OCI-LY7 (cell line): ENCODE measurements around the gene TOX3. TPM values are rescaled to one million over a fixed set of nuclear protein-coding genes. Genes with fewer than 3 reads are reported as not detected.

ENCODE experiments used
- BruUV-seq: library from RNA; stranded (reverse); fragments of 400-500 nt; replicated peaks from 2 replicates; lab custom pipeline; 2021; lab: Mats Ljungman, UMichigan
- CTCF ChIA-PET: fragments of 300-600 bp; sonication (Branson Sonifier 250); formaldehyde crosslinking; loops from one replicate; lab custom pipeline; 2022; ENCODE audit warnings: antibody characterized with exemption; ENCODE audit not compliant: unreplicated experiment; lab: Charles Lee
- POLR2A ChIA-PET: fragments of 300-600 bp; sonication (Branson Sonifier 250); formaldehyde crosslinking; loops from one replicate; lab custom pipeline; 2022; ENCODE audit warnings: antibody characterized with exemption; lab: Charles Lee
- DNase-seq: peaks from one replicate; pipeline ENCODE4 v3.0.0-alpha.2; 2015; ENCODE audit warnings: low spot score
- H2AFZ ChIP-seq: fragments of 200-600 bp; sonication (generic), shearing (Covaris generic); 2 replicates; pipeline ENCODE4 v1.6.1; 2014; ENCODE audit warnings: mild to moderate bottlenecking, antibody characterized with exemption, low read length, moderate library complexity
- H3K27ac ChIP-seq: fragments of 200-600 bp; sonication (generic); 2 replicates; pipeline ENCODE4 v1.5.1; 2014; ENCODE audit warnings: mixed run types, low read depth, mild to moderate bottlenecking, moderate library complexity, low read length, inconsistent platforms; ENCODE audit not compliant: poor library complexity, severe bottlenecking
- H3K36me3 ChIP-seq: fragments of 200-600 bp; sonication (generic); 2 replicates; pipeline ENCODE4 v1.6.1; 2014; ENCODE audit warnings: mild to moderate bottlenecking, antibody characterized with exemption, low read length, moderate library complexity, mixed read lengths; ENCODE audit not compliant: insufficient read depth
- H3K4me1 ChIP-seq: fragments of 200-600 bp; sonication (generic); 2 replicates; pipeline ENCODE4 v1.5.1; 2014; ENCODE audit warnings: mild to moderate bottlenecking, low read length; ENCODE audit not compliant: insufficient read depth, poor library complexity, severe bottlenecking
- H3K4me2 ChIP-seq: fragments of 200-600 bp; sonication (generic); 2 replicates; pipeline ENCODE4 v1.6.1; 2014; ENCODE audit warnings: mild to moderate bottlenecking, low read length
- H3K4me3 ChIP-seq: fragments of 200-600 bp; sonication (generic); 2 replicates; pipeline ENCODE4 v1.5.1; 2014; ENCODE audit warnings: mild to moderate bottlenecking, low read depth, low read length; ENCODE audit not compliant: poor library complexity, severe bottlenecking
- H3K79me2 ChIP-seq: fragments of 200-600 bp; sonication (generic); 2 replicates; pipeline ENCODE4 v1.6.1; 2016; ENCODE audit warnings: low read depth, mild to moderate bottlenecking, low read length, moderate library complexity, mixed read lengths; ENCODE audit not compliant: insufficient read depth
- H3K9me2 ChIP-seq: fragments of 200-600 bp; sonication (generic); 2 replicates; pipeline ENCODE4 v1.6.1; 2016; ENCODE audit warnings: mild to moderate bottlenecking, low read length, mixed read lengths; ENCODE audit not compliant: insufficient read depth
- H3K9me3 ChIP-seq: fragments of 200-600 bp; sonication (generic); 2 replicates; pipeline ENCODE4 v1.6.1; 2014; ENCODE audit warnings: mild to moderate bottlenecking, mixed run types, low read length, mixed read lengths
- H4K20me1 ChIP-seq: fragments of 200-600 bp; sonication (generic); 2 replicates; pipeline ENCODE4 v1.6.1; 2014; ENCODE audit warnings: mild to moderate bottlenecking, antibody characterized with exemption, low read length, moderate library complexity, mixed read lengths; ENCODE audit not compliant: insufficient read depth
- EZH2phosphoT487 ChIP-seq: fragments of 200-600 bp; sonication (generic); IDR thresholded peaks from 2 replicates; pipeline ENCODE4 v1.6.1; 2018; ENCODE audit warnings: low read depth, borderline replicate concordance, mild to moderate bottlenecking, mixed run types, antibody characterized with exemption, low read length, moderate library complexity, mixed read lengths
- intact Hi-C: fragments of 100-400 bp; cut with micrococcal nuclease; formaldehyde crosslinking; loops from one replicate; pipeline ENCODE4 v1.10.0; 2022; ENCODE audit not compliant: unreplicated experiment
- total RNA-seq, 2 experiments: library from RNA; depleted of rRNA in 1 of 2; stranded (reverse); fragments of >200 nt in 1 of 2; shearing (Covaris generic) in 1 of 2; gene quantifications; 2 replicates each; pipeline ENCODE4 v1.2.3, GENCODE V29; 2014 to 2022
- TF ChIP-seq, protein P1 (sequence below): fragments of 200-600 bp; sonication (generic); conservative IDR thresholded peaks from 2 replicates; pipeline ENCODE4 v1.5.1; 2014; ENCODE audit warnings: mild to moderate bottlenecking, antibody characterized with exemption, low read length, moderate library complexity, mixed read lengths

Gene TOX3
- total RNA-seq, 2 experiments from 2014 or later, result not detected

DNA sequence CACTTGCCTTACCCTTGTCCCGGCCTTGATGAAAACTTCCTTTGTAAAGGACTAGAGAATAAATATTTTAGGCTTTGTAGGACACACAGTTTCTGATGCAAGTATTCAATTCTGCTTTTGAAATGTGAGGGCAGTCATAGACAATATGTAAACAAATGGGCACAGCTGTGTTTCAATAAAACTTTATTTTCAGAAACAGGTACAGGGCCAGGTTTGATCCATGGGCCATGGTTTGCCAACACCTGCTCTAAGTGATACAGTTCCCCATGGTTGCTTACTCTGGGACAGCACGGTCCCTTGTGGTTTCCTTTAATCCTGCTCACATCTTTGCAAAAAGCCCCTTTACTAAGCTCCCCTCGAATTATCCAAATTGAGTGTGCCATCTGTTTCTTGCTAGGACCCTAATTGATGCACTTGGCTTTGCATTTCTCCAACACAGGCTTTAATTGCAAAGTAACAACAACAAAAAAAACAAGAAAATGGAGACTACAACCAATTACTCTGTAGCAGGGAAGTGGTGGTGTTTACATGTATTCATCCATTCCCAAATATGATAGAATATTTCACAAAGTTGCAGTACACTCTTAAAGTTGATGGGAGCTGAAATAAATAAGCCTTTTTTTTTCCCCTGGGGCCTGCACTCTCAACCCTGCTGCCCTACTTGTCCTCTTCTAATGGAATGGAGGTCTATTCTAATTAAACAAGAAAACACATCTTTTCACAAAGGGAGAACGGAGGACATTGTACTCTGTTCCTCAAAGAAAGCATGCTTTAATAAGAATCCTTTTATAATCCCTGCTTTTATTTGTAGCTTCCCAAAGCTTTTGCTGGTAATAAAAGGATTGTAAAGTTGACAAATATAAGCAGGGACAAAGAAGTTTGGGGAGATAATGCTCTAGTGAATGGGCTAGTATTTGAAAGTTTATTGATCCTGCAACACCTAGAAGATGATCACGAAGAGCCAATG, 37.7 kb upstream of the TOX3 start:
- CTCF ChIA-PET, result no interaction called here

DNA sequence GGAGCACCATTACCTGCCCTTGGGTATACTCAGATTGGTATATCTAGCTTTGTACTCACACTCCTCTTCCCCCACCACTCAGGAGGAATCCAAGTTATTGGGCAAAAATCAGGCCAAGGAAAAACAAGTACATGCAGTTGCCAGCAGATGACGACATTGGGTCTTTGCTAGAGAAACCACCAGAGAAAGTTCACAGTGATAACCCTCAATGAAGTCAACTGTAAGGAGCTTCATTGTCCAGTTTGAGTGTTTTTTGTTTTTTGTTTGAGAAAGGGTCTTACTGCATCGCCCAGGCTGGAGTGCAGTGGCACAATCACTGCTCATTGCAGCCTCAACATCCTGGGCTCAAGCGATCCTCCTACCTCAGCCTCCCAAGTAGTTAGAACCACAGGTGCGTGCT, 34.6 kb upstream of the TOX3 start:
- DNase-seq, result no peak
- Histone ChIP-seq H2AFZ (no peak overlapping the region), H3K27ac (no peak overlapping the region), H3K79me2 (no peaks in the 10 kb centered on the region), H3K4me2 (no peak overlapping the region), H3K9me3 (no peaks in the 10 kb centered on the region), H3K4me3 (no peak overlapping the region), H4K20me1 (no peaks in the 10 kb centered on the region), H3K36me3 (no peaks in the 10 kb centered on the region), H3K9me2 (no peaks in the 10 kb centered on the region), H3K4me1 (peaks cover 13% of the 10 kb centered on the region)
- TF ChIP-seq, protein P1, sequence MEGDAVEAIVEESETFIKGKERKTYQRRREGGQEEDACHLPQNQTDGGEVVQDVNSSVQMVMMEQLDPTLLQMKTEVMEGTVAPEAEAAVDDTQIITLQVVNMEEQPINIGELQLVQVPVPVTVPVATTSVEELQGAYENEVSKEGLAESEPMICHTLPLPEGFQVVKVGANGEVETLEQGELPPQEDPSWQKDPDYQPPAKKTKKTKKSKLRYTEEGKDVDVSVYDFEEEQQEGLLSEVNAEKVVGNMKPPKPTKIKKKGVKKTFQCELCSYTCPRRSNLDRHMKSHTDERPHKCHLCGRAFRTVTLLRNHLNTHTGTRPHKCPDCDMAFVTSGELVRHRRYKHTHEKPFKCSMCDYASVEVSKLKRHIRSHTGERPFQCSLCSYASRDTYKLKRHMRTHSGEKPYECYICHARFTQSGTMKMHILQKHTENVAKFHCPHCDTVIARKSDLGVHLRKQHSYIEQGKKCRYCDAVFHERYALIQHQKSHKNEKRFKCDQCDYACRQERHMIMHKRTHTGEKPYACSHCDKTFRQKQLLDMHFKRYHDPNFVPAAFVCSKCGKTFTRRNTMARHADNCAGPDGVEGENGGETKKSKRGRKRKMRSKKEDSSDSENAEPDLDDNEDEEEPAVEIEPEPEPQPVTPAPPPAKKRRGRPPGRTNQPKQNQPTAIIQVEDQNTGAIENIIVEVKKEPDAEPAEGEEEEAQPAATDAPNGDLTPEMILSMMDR, result peak; percentile 37; the same call in 1 of the 2 replicates
- no peak for TF ChIP-seq EZH2phosphoT487
- ChIA-PET CTCF (no interaction called here), POLR2A (interaction anchor here (0.6 to 0.7 kb wide), 2 partner anchors 12 to 223 kb away, joined by 4 to 5 read pairs; no protein-coding TSS in a partner anchor)
- intact Hi-C loops, result no loop called here
- BruUV-seq, result no TSS peak

More for the DNA sequence above, 37.7 kb upstream of the TOX3 start:
- Histone ChIP-seq H3K9me3 (no peaks in the 10 kb centered on the region), H3K79me2 (no peaks in the 10 kb centered on the region), H4K20me1 (no peaks in the 10 kb centered on the region), H3K4me2 (no peak overlapping the region), H3K27ac (no peak overlapping the region), H3K4me1 (no peaks in the 10 kb centered on the region), H3K36me3 (no peaks in the 10 kb centered on the region), H3K9me2 (no peaks in the 10 kb centered on the region), H2AFZ (no peak overlapping the region), H3K4me3 (no peak overlapping the region)
- DNase-seq, result no peak
- no TSS peak for BruUV-seq
- intact Hi-C loops, result no loop called here
- POLR2A ChIA-PET, result no interaction called here
- no peak for TF ChIP-seq EZH2phosphoT487

DNA sequence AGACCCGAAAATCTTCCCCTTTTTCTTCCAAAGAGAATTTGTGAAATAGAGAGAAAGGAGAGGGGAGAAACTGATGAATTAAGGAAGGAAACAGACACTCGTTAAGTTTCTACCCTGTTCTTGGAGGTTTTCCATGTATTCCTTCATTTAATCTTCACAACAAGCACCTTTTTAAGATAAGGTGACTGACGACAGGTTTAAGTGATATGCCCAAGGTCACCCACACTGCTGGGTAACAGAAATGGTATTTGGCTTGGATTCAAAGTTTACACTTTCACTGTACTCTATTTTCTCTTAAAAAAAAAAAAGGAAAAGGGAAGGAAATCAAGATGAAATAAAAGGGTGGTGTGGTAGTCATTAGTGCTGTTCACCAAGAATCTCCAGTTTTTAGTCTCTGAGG, 33.5 kb upstream of the TOX3 start:
- Histone ChIP-seq H3K27ac (no peak overlapping the region), H3K79me2 (no peaks in the 10 kb centered on the region), H3K4me2 (no peak overlapping the region), H3K4me3 (no peak overlapping the region), H3K9me2 (no peaks in the 10 kb centered on the region), H3K9me3 (no peaks in the 10 kb centered on the region), H3K4me1 (peaks cover 17% of the 10 kb centered on the region), H3K36me3 (no peaks in the 10 kb centered on the region), H2AFZ (no peak overlapping the region), H4K20me1 (no peaks in the 10 kb centered on the region)
- no TSS peak for BruUV-seq
- no peak for DNase-seq
- intact Hi-C loops, result no loop called here
- CTCF ChIA-PET, result no interaction called here
- TF ChIP-seq, protein P1, result no peak
- no peak for TF ChIP-seq EZH2phosphoT487
- POLR2A ChIA-PET, result no interaction called here
